Activated CD8-positive, alpha-beta memory T cell treated with anti-CD3 and anti-CD28 coated beads for 48 hours (primary cell): ENCODE results near the gene C1QTNF6.

Source experiments
- DNase-seq, 3 experiments: peaks; one replicate each; pipeline ENCODE4 v3.0.0-alpha.2; 2020; ENCODE audit warnings: low read depth in 2 of 3, low spot score in 2 of 3

Gene C1QTNF6

GRCh38 chr22:37192741-37193140 is 4.7 kb upstream of the C1QTNF6 start:
- no peak for DNase-seq

GRCh38 chr22:37192204-37192603 is 4.2 kb upstream of the C1QTNF6 start:
- no peak for DNase-seq

DNA sequence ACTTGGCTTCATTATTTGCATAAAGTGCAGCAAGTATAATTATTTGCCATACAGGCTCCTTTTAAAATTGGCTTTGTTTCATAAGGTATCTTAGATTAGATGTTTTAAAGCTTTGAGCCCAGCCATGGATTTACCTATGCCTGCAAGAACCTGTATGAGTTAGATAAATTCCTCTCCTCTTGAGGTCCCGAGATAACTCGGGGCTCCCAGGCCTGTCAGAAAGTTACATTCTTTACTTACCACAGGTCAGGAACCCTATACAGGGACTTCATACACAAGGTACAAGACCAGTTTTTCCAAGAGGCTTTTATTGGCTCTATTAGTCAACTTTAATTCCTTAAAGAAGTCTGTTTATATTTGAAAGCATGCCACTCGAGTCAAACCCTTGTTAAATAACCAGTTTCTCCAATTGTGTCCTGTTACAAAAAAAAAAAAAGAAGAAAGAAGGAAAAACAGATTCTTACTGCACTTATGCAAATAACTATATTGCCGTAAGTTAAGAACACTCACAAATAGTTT is 2.3 kb upstream of the C1QTNF6 start:
- no peak for DNase-seq

GRCh38 chr22:37188901-37189466 is 937 bp upstream of the C1QTNF6 start:
- no peak for DNase-seq

DNA sequence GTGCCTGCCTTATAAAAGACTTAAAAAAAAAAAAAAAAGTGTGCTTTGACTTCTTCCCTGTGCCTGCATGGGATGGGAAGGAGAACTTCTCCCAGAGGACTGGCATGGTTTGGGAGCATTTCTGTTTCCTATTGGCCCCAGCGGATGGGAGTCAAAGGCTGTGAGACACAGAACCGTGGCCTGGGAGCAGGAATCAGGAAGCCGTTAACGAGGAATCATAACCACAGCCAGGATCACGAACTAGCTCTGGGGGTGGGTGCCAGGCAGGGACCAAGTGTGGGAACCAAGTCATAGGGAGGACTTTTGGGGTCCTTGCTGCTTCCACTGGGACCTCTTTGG is 526 bp downstream of the C1QTNF6 start:
- DNase-seq = no peak

- DNase-seq = no peak
Measured at GRCh38 chr22:37186997-37187522, 987 bp downstream of the C1QTNF6 start.

- DNase-seq = no peak
Measured at GRCh38 chr22:37186228-37186996, 1.6 kb downstream of the C1QTNF6 start.

DNA sequence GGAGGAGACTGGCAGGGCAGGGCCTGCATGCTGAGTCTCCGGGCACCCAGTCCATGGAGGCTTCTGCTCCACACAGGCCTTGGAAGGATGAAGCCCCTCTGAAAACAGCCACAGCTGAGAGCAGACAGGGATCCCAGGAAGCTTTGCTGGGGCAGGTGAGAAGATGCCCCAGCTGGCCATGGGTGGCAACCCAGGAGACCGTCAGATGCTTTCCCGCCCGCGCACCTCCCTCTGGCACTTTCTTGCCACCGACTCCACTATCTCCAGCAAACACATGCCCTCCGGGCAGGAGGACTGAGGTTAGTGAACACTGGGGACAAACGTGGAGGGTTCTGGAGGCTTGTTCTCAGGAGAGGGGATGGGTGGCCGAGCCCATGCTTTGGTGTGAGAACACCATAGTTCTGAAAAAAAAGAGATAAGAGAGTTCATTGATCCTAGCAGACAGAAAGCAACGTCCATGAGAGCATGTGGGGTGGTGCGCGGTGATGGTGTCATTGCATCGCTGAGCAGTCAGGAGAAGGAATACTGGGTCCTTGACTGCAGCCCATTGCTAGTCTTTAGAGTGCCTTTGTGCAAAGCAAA is 2.3 kb downstream of the C1QTNF6 start:
- no peak for DNase-seq

- no peak for DNase-seq
Measured at GRCh38 chr22:37184816-37185541, 3.1 kb downstream of the C1QTNF6 start.

DNA sequence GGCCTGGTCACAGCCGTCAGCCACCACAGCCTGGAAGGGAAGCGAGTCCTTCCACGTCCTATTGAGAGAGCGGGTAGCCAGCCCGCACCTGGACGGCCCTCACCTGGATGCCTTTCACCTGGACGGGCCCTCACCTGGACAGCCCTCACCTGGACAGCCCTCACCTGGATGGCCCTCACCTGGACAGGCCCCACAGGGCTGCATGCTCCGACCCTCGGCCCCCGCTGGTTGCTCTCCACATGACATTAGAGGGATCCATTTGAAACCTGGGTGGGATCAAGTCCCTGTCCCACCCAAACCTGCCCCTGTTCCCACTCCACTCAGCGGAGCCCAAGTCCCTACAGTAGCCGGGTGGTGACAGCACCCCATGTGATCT is 3.7 kb downstream of the C1QTNF6 start:
- no peak for DNase-seq

DNA sequence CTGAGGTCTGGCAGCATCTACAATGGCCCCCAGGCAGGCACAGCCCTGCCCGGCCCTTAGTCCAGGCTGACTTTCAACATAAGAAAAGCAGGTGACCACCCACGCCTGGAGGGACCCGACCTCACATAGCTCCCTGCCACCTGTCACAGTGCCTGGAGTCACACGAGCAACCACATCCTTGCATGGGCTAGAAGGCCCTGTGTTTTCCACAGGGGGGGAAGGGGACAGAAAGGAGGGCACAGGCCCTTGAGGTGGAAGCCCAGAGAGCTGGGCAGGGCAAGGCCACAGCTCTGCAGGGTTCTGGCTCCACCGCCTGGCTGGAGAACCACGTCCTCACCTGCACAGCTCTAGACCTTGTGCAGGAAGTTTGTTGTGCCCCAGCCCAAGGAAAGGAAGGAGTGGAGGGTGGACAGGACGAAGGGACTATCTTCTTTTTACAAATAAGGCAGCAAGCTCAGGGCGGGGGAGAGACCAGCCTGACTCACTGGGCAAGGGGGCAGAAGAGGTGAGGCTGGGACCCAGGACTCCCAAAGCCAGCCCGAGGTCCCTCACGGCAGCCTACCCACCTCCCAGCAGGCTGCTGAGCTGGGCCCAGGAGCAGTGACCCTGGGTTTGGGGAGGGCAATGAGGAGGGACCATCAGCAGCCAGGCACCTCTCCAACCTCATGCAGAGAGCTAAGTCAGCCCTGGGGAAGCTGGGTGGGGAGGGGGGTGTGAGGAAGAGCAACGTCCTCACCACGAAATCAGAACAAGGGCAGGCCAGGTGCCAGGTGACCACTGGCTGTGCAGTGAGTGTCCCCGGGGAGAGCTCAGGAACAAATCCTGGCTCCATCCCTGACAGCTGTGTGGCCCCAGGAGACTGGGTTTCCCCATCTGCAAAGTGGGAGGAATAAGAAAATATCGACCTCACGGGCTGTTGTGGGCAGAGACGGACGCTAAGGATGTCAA is 4.3 kb downstream of the C1QTNF6 start:
- no peak for DNase-seq

- DNase-seq = no peak
Measured at GRCh38 chr22:37182949-37183245, 5.2 kb downstream of the C1QTNF6 start.

- no peak for DNase-seq
Measured at GRCh38 chr22:37182101-37182948, 5.7 kb downstream of the C1QTNF6 start.

GRCh38 chr22:37181681-37182080 is 6.4 kb downstream of the C1QTNF6 start:
- no peak for DNase-seq

- no peak for DNase-seq
Measured at GRCh38 chr22:37180531-37181231, 7.4 kb downstream of the C1QTNF6 start.

DNA sequence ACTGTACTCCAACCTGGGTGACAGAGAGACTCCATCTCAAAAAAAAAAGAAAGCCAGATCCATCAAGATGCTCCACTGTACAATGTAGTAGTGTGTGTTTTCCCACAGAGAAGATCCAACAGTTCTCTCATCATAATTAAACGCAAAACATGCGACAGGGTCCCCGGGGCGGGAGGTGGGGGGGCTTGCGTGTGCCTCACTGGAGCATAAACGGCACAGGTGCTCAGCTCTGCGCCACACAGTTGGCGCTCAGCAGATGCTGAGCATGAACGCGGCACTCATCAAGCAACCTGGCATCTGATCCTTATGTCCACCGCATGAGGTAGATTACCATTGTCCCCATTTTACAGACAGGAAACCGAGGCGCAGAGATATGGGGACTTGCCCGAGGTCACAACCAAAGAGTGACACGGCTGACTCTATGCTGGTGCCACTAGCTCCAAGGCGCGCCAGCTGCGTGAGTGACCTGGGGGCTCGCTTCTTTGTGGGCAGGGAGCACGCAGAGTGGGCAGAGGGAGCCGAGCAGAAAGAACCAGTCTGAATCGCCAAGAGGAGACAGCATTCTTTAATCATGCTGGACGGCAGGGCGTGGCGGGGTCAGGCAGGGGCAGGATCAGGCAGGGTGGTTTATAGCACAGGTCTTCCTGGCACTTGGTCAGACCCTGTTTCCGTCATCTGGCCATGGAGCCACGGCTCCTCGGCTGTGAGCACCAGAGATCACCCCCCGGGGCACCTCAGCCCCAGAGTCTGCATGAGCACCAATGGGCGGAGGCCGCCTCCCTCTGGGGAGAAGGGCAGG is 8.2 kb downstream of the C1QTNF6 start:
- no peak for DNase-seq

DNA sequence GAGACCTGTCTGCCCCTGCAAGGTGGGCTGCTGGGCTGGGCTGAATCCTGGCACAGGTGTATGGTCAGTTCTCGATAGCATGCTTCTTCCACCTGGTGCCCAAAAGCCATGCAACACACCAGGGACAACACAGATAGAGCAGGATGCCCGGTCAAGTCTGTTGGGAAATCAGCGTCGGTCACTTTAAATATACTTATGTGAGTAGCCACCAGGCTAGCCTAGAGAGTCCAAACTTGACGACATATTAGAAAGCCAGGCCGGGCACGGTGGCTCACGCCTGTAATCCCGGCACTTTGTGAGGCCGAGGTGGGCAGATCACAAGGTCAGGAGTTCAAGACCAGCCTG is 8.9 kb downstream of the C1QTNF6 start:
- DNase-seq = no peak

GRCh38 chr22:37178350-37179125 is 9.5 kb downstream of the C1QTNF6 start:
- no peak for DNase-seq
